ENCODE measurements around the gene PFDN2. TPM values are rescaled to one million over a fixed set of nuclear protein-coding genes. Genes with fewer than 3 reads are reported as not detected.

The PFDN2 gene
- total RNA-seq, 1 donor from 2014 or later, result 74.1 TPM

GRCh38 chr1:161071886-161072371 is 45.9 kb downstream of the PFDN2 start:
- H3F3A ChIP-seq (ENCODE audit: low read depth), result no peaks in the 10 kb centered on the region
- Mint-ChIP-seq H3K27ac (peak overlapping the region; percentile 97), H3K36me3 (no peaks in the 10 kb centered on the region), H3K9me3 (no peaks in the 10 kb centered on the region), H3K4me1 (peaks cover 15% of the 10 kb centered on the region), H3K27me3 (ENCODE audit: insufficient read depth, low read depth) (peaks cover 2% of the 10 kb centered on the region), H3K4me3 (peak overlapping the region; percentile 23)
- no peak overlapping the region for H2AFZ ChIP-seq (replicated peaks)
- no peak overlapping the region for H3K4me2 ChIP-seq
- TF ChIP-seq EZH2 (IDR thresholded peaks at IDR 0.05) (no peak), CTCF (IDR thresholded peaks at IDR 0.05) (peak; percentile 71), EZH2phosphoT487 (IDR thresholded peaks at IDR 0.05) (no peak)
- H3K27me3 ChIP-seq, result no peaks in the 10 kb centered on the region
- no peak overlapping the region for H3K4me3 ChIP-seq
- peak; percentile 80 for DNase-seq (ENCODE audit: low spot score)
- no peak overlapping the region for H3K9ac ChIP-seq
- H3K27ac ChIP-seq, result no peak overlapping the region
- H3K4me1 ChIP-seq, result no peaks in the 10 kb centered on the region
- H3K36me3 ChIP-seq, result no peaks in the 10 kb centered on the region
- H3K79me2 ChIP-seq (ENCODE audit: low read depth), result no peaks in the 10 kb centered on the region
- no peaks in the 10 kb centered on the region for H3K9me3 ChIP-seq (ENCODE audit: low read depth)
- no peaks in the 10 kb centered on the region for H4K20me1 ChIP-seq (ENCODE audit: low read depth)

GRCh38 chr1:161070761-161071160 is 47.1 kb downstream of the PFDN2 start:
- peaks cover 15% of the 10 kb centered on the region for H3K4me1 Mint-ChIP-seq
- Histone ChIP-seq H3K27ac (no peak overlapping the region), H2AFZ (replicated peaks) (no peak overlapping the region), H3F3A (ENCODE audit: low read depth) (no peaks in the 10 kb centered on the region), H3K4me3 (no peak overlapping the region), H3K36me3 (no peaks in the 10 kb centered on the region), H3K9ac (no peak overlapping the region), H3K79me2 (ENCODE audit: low read depth) (no peaks in the 10 kb centered on the region), H3K27me3 (no peaks in the 10 kb centered on the region), H3K4me1 (no peaks in the 10 kb centered on the region), H3K4me2 (no peak overlapping the region), H4K20me1 (ENCODE audit: low read depth) (no peaks in the 10 kb centered on the region), H3K9me3 (ENCODE audit: low read depth) (no peaks in the 10 kb centered on the region)
- no peaks in the 10 kb centered on the region for H3K9me3 Mint-ChIP-seq
- no peak for TF ChIP-seq EZH2 (IDR thresholded peaks at IDR 0.05)
- TF ChIP-seq EZH2phosphoT487 (IDR thresholded peaks at IDR 0.05), result no peak
- no peak for TF ChIP-seq CTCF (IDR thresholded peaks at IDR 0.05)
- no peak overlapping the region for H3K4me3 Mint-ChIP-seq
- no peaks in the 10 kb centered on the region for H3K36me3 Mint-ChIP-seq
- no peak for DNase-seq (ENCODE audit: low spot score)
- H3K27me3 Mint-ChIP-seq (ENCODE audit: insufficient read depth, low read depth), result peaks cover 2% of the 10 kb centered on the region
- no peak overlapping the region for H3K27ac Mint-ChIP-seq

- H3K9me3 Mint-ChIP-seq, result no peaks in the 10 kb centered on the region
- Histone ChIP-seq H3K4me2 (no peak within 1 kb of the TSS), H3K4me3 (no peak within 1 kb of the TSS), H3K4me1 (no peaks in the 10 kb centered on the region), H3K79me2 (ENCODE audit: low read depth) (no peaks in the 10 kb centered on the region), H2AFZ (replicated peaks) (peak within 1 kb of the TSS; percentile 26), H3K9me3 (ENCODE audit: low read depth) (no peaks in the 10 kb centered on the region), H3K27ac (no peak within 1 kb of the TSS), H3K27me3 (no peaks in the 10 kb centered on the region), H3F3A (ENCODE audit: low read depth) (no peaks in the 10 kb centered on the region), H3K36me3 (no peaks in the 10 kb centered on the region), H3K9ac (no peak within 1 kb of the TSS), H4K20me1 (ENCODE audit: low read depth) (no peaks in the 10 kb centered on the region)
- no peaks in the 10 kb centered on the region for H3K36me3 Mint-ChIP-seq
- peaks cover 15% of the 10 kb centered on the region for H3K4me1 Mint-ChIP-seq
- no peak within 1 kb of the TSS for H3K4me3 Mint-ChIP-seq
- no peak for TF ChIP-seq CTCF (IDR thresholded peaks at IDR 0.05)
- no peak for TF ChIP-seq EZH2 (IDR thresholded peaks at IDR 0.05)
- no peak for TF ChIP-seq EZH2phosphoT487 (IDR thresholded peaks at IDR 0.05)
- no peak for DNase-seq (ENCODE audit: low spot score)
- H3K27ac Mint-ChIP-seq, result no peak within 1 kb of the TSS
- H3K27me3 Mint-ChIP-seq (ENCODE audit: insufficient read depth, low read depth), result peaks cover 2% of the 10 kb centered on the region
Observed at GRCh38 chr1:161069731-161070270, 48.0 kb downstream of the PFDN2 start, which contains the start of gene ARHGAP30. ARHGAP30 (minus strand) TSS chr1:161069891; CDS start chr1:161069624, 267 bp downstream.
